Esophagus mucosa (tissue), 1 donor: ENCODE measurements around the gene KANSL1. TPM values are rescaled to one million over a fixed set of nuclear protein-coding genes. Genes with fewer than 3 reads are reported as not detected.
A peak's percentile ranks its signal among the peaks of the same experiment; 100 is the strongest.
"Not testable (repeated sequence)": the region's sequence is repeated elsewhere in the genome, so short reads cannot be mapped to it uniquely, and the experiment has no call there.

Experiments used
- ATAC-seq: fragments of 200-7000 bp; cut with Tn5 transposase; one replicate; pipeline ENCODE4 v1.9.1; 2020
- total RNA-seq: library from RNA; stranded (reverse); gene quantifications from one replicate; pipeline ENCODE4 v1.2.4, GENCODE V29; 2023
- donor health status: DM: yes; HTN: yes; CAD: no.

Gene KANSL1
- total RNA-seq, 1 donor from 2014 or later: 56.2 TPM

DNA sequence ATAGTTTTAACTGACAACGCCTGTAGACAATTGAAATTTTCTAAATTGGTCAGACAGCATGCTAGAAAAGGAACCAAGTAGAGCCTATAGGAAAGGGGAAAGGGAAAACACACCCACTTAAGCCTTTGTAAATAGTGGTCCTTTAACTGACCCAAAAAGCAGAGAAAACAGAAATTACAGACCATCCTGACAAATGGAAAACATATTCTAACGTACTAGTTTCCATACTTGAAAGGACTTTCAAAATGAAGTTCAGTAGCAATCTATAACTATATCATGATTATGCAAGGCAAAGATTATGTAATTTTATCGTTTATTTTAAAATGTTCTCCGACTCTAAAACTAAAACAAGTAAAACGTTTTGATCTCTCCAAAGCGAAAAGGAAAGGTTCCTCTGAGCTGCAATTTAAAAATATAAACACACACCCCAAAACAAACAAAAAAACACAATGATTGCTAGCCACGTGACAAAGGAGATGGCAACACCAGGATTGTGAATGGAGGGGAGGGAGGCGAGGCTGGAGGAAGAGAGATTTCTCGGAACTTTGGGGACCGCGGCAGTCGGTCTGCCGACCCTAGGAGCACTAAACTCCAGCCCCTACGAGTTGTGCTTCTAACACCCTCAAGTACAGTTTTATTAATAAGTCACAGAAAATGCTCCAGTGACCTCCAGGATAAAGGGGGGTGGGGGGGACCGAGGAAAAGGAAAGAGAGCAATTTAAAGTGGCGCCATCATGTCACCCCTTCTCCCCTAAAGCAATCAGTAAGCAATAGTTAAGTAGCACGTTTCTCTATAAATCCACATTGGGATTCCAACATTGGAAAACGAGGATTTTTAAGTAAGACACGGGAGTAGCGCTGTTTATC lies 1.7 kb downstream of the KANSL1 start:
- no peak for ATAC-seq

DNA sequence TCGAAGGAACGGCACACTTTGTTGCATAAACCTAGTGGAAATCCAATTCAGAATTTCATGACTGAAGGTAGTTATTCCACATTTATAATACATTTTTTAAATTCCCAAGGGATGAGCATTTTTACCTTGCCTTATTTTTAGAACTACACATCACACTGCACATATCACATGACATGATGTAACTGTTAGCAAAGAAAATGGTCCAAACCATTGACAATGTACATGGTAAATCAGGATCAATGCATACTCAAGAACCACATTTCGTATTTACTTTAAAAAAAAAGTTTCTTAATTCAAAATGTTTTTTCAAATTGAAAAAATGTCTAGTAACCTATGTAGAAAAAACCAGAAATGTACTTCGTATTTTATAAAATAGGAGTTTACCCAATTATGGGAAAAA lies 2.5 kb downstream of the KANSL1 start:
- ATAC-seq: no peak

DNA sequence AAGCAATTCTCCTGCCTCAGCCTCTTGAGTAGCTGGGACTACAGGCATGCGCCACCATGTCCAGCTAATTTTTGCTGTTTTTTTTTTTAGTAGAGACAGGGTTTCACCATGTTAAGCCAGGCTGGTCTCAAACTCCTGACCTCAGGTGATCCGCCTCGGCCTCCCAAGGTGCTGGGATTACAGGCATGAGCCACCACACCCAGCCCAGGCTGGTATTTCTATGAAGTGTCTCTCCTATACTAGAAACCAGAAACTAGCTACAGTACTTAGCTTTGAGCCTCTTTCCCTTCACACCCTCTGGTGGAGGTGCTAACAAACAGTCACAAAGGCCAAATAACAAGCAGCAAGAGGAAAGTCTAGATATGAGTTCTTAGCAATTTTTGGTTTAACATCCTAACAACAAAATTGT lies 6.4 kb downstream of the KANSL1 start:
- peak; percentile 79 for ATAC-seq

- no peak for ATAC-seq
Observed at GRCh38 chr17:46184696-46185095, 8.5 kb downstream of the KANSL1 start.

DNA sequence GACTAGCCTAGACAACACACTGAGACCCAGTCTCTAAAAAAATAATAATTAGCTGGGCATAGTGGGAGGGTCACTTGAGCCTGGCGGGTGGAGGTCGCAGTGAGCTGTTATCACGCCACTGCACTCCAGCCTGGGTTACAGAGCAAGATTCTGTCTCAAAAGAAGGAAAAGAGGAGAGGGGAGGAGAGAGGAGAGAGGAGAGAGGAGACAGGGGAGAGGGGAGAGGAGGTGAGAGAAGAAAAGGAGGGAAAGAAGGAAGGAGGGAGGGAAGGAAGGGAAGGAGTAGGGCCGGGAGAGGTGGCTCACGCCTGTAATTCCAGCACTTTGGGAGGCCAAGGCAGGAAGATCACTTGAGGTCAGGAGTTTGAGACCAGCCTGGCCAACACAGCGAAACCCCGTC lies 9.8 kb downstream of the KANSL1 start:
- ATAC-seq: not testable (repeated sequence)

DNA sequence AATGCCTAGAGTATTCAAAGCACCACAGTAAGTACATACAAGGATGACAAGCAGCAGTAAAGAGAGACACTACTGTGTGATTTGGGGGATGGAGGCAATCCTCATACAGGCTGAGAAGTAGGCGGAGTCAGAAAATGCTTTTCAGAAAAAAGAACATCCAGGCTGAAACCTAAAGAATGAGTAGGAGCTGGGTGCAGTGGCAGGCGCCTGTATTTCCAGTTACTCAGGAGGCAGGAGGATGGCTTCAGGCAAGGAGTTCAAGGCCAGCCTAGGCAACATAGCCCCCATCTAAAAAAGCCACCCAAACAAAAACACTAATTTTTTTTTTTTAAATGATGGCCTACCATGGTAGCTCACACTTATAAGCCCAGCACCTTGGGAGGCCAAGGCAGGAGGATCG lies 10.3 kb downstream of the KANSL1 start:
- ATAC-seq: peak; percentile 50

DNA sequence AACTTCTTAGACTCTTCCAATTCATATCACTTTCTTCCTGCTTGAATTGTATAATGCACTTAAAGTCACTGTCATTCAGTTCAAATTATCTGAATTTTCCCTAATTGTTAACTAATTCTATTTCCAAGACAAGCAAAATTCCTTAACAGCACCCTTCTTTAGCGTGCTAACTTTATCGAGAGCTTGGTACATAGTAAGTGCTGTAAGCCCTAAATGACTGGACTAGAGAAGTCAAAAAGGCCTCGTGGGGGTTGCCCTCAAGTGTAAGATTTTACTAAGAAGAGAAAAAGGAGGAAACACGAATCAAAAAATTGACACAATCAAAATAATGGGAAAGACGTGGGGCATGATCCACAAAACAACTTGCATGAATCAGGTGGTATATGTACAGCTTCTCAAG lies 11.3 kb downstream of the KANSL1 start:
- no peak for ATAC-seq

DNA sequence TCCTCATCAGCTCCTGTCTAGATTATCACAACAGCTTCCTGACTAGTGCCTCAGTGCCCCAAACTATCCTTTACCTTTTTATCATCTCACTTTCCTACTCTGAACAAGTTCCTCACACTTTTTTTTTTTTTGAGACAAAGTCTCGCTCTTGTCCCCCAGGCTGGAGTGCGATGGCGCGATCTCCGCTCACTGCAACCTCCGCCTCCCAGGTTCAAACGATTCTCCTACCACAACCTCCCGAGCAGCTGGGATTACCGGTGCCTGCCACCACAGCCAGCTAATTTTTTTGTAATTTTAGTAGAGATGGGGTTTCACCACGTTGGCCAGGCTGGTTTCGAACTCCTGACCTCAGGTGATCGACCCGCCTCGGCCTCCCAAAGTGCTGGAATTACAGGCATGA lies 11.9 kb downstream of the KANSL1 start:
- ATAC-seq: not testable (repeated sequence)

DNA sequence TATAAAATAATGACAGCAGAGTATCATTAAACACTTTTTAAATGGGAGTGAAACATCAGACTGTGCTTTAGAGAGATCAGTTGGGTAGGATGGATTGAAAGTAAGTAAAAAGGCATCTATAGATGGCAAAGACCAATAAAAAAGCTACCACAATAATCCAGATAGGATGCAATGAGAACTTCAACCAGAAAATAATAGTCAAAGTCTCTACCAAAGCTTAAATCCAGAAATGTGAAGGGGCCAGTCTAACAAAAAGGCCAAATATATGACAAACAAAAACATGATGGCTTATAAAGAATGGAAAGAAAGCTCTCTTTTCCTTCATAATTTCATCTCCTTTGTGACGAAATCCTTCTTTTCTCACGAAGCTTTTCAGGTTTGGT lies 12.3 kb downstream of the KANSL1 start:
- ATAC-seq: no peak

DNA sequence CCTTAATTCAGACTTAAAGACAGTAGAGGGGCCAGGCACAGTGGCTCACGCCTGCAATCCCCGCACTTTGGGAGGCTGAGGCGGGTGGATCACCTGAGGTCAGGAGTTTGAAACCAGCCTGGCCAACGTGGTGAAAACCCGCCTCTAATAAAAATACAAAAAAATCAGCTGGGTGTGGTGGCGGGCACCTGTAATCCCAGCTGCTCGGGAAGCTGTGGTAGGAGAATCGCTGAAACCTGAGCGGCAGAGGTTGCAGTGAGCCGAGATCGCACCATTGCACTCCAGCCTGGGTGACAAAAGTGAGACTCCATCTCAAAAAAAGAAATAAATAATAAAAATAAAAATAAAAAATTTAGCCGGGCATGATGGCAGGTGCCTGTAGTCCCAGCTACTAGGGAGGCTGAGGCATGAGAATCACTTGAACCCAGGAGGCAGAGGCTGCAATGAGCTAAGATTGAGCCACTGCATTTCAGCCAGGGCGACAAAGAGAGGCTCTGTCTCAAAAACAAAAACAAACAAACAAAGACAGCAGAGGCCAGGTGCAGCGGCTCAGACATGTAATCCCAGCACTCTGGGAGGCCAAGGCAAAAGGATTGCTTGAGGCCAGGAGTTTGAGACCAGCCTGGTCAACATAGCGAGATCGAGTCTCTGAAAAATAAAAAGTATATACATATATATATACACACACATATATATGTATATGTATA lies 12.9 kb downstream of the KANSL1 start:
- ATAC-seq: not testable (repeated sequence)

- no peak for ATAC-seq
Observed at GRCh38 chr17:46179375-46179999, 13.7 kb downstream of the KANSL1 start.

DNA sequence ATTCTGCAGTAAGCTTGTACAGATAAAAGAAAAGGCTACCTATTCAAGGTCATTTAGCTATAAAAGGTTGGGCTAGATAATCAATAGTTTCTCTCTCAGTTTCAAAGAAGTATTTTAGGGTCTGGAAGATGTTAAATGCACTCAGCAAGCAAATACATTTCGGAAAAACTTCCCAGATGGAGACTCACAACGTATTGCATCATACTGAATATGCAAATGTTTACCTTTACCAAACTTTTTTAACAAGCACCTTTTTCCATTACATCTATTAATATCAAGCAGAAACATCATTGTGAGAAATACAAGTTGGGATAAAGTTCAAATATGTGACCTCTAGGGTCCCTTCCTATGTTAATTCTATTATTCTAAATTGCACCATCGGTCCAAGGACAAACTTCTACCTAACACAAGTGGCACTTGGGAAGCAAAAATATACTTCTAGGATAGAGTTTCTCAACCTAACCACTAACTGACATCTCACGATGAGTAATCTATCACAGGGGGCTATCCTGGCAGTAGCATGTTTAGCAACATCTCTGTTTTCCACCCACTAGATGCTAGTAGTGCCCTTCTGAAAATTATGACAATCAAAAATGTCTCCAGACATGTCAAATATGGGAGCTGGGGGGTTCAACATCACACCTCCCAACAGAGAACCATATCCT lies 14.5 kb downstream of the KANSL1 start:
- no peak for ATAC-seq

DNA sequence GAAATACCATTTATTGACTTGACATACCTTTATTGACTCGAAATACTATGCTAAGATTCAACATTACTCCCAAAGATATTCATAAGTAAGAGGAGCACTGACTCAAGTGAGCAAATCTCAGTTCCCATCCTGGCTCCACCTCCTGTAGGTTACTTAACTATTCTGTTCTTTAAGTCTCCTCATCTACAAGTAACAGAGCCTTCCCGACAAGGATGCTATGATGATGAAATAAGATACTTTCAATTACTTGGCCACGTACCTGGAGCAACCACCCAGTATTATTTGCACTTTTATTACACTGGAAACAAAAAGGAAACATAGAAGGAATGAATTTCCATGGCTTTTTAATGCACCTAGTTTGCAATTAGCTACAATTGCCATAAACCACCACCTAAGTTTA lies 16.3 kb downstream of the KANSL1 start:
- no peak for ATAC-seq

DNA sequence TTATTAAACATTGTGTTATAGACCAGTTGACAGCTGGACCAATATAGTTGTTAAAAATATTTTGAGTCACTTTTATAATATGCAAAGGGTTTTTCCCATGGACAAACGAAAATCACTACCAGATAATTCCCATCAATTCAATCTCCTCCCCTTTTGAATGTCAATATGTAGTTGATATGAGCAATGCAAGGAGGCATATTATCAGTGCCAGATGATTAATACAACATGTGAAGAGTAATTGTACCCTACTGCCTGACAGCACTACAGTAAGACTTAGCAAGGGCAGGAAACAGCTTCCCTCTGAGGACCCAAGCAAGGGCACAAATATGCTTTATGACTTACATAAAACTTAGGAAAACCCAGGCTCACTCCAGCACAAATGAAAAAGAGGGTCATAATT lies 17.3 kb downstream of the KANSL1 start:
- no peak for ATAC-seq

- no peak for ATAC-seq
Observed at GRCh38 chr17:46173153-46173552, 20.1 kb downstream of the KANSL1 start.

DNA sequence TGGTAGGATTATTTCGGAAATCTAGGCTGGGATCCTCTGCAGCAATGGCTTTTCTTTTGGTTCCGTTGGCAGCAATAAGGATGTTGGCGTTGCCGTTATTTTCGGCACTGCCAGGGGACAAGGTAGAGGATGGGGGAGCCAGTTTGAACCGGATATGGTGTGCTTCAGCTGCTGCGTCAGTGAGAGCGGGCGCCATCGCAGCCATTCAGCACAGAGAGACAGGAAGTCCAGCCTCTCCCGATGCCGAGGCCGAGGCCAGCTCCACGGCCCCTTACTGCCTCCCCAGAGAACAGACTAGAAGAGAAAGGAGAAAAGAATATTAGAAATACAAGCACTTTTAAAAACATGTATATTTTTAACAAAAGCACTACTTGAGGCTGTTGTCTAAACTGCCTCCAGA lies 21.3 kb downstream of the KANSL1 start:
- ATAC-seq: no peak

DNA sequence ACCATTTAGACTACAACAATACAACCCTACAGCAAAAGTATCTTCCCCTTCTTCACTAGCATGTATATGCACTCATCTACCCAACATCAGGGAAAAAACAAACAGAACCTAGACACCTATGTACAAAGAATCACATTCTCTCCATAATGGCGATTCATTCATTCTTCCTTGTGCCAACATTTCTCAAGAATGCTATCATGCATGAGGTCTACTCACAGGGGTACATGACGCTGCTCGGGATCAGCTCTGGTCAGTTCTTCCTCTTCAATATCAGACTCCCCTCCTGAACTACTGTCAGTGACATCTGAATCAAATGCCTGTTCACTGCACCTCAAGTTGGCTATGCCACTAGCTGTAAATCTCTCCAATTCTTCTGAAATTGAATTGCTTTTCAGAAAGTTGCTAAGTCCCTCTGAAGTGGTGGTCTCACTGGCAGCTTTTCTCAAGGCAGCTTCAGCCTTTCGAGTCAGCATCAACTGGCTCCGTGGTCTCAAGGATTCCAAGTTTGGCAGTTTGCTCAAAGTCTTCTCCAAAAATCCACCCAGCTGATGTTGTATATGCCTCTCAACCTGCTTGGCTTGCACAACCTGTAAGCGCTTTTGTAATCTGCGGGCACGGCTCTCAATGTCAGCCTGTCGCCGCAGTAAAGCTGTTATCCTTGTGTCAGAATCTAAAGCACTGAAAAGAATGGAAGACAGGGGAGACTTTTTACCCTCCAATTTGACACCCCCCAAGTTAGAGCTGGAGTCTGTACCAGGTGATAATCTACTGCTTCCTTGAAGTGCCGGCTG lies 22.4 kb downstream of the KANSL1 start:
- ATAC-seq: peak; percentile 29

DNA sequence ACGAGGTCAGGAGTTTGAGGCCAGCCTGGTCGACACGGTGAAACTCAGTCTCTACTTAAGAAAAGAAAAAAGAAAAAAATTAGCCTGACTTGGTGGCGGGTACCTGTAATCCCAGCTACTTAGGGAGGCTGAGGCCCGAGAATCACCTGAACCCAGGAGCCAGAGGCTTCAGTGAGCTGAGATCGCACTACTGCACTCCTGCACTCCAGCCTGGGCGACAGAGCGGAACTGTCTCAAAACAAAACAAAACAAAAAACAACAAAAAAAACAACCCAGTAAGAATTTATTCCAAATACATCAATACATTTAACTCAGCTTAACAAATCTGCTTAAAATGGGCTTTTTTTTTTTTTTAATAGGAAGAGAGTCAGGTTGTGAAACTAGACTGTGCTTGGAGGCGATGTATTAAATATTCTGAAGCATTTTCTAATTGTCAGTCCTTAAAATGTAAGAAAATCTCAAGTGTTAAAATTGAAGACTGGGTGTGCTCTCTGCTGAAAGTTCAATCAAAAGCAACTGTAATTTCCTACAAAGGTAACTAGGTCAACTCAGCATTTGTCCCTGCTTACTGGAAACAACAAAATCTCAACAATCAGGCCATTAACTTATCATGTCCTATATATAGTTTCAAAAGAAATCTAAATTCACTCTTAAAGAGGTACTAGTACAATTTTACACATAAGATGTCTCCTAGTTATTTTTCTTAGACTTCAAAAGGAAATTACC lies 23.2 kb downstream of the KANSL1 start:
- no peak for ATAC-seq

GRCh38 chr17:46167826-46168569 lies 25.2 kb downstream of the KANSL1 start:
- ATAC-seq: no peak

DNA sequence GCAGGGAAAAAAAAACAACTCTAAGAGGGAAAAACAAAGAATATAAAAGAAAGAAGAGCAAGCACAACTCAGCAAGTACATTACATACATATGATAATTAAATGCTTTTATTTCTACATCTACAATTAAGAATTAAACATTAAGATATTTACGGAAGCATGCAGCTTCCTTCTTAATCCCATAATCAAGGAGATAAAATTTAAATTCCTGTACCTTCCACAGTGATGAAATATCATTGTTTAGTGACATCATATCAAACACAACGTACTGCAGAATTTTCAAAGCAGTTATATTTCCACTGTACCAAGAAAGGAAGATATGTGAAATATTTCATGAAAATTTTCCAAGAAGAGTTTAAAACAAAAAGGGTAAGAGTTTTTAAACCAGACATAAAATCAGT lies 26.0 kb downstream of the KANSL1 start:
- ATAC-seq: no peak
